Measurements from ENCODE around the gene SETD1A. TPM values are rescaled to one million over a fixed set of nuclear protein-coding genes. Genes with fewer than 3 reads are reported as not detected.
A peak's percentile ranks its signal among the peaks of the same experiment; 100 is the strongest.

SETD1A gene
- total and polyA plus RNA-seq, 9 of the 15 experiments (the other 6 are each of a cell fraction or from before 2014, with no cell fraction given), result 0.08 to 36.0 (median 4.2) TPM

DNA sequence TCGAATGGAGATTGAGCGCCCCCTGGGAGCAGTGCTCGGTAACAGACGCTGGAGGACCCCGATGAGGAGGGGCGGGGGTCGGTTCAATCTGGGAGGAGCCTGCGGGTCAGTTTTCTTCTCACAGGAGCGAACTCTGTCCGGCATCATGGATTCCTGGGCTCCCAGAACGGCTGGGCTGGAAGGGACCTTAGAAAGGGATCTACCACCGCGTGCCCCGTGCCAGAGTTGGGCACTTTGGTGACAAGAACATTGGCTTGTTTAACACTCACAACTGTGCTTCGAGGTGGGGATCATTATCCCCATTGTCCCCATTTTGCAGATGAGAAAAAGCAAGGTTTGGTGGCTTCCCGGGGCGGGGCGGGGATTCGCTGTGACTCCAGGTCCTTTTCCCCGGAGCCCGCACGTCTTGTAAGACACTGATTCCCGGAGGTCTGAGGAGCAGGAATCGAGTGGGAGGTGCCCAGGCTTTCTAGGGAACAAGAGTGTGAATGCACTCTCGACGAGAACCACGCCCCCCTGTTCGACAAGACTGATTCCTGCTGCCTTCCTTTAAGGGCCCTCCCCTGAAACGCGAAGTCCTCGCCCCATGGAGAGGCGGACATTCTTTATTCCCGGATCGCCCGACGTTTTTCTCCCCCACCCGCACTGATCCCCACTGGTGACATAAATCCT lies 35.7 kb upstream of the SETD1A start (continued):
- TF ChIP-seq MTF1 (CRISPR knock-in tag; IDR thresholded peaks at IDR 0.05; ENCODE audit: borderline replicate concordance), result no peak
- no peak for TF ChIP-seq MCM3 (IDR thresholded peaks at IDR 0.05)
- TF ChIP-seq SRF (CRISPR knock-in tag; IDR thresholded peaks at IDR 0.05), result peak in 1 of 2 experiments; percentile 28; a peak in 1 of 4 replicates
- TF ChIP-seq POLR2B (IDR thresholded peaks at IDR 0.05; ENCODE audit: low read depth, partially characterized antibody), result no peak
- TF ChIP-seq CREBBP (IDR thresholded peaks at IDR 0.05; ENCODE audit: low read depth, low read length), result no peak
- TF ChIP-seq ETV1 (tag; conservative IDR thresholded peaks at IDR 0.05; ENCODE audit: low read depth), result no peak
- peak; percentile 60 for TF ChIP-seq CHD1 (IDR thresholded peaks at IDR 0.05; ENCODE audit: low read length)
- TF ChIP-seq, protein P1, sequence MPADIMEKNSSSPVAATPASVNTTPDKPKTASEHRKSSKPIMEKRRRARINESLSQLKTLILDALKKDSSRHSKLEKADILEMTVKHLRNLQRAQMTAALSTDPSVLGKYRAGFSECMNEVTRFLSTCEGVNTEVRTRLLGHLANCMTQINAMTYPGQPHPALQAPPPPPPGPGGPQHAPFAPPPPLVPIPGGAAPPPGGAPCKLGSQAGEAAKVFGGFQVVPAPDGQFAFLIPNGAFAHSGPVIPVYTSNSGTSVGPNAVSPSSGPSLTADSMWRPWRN (IDR thresholded peaks at IDR 0.05; ENCODE audit: low read depth), result no peak
- TF ChIP-seq ZEB2 (IDR thresholded peaks at IDR 0.05), result no peak
- TF ChIP-seq LARP7 (IDR thresholded peaks at IDR 0.05), result no peak
- no peak; the same call in 1 of the 2 replicates for TF ChIP-seq POLR2A (conservative IDR thresholded peaks at IDR 0.05)
- peak; percentile 92 for TF ChIP-seq HDAC2 (IDR thresholded peaks at IDR 0.05)
- TF ChIP-seq, protein P2, sequence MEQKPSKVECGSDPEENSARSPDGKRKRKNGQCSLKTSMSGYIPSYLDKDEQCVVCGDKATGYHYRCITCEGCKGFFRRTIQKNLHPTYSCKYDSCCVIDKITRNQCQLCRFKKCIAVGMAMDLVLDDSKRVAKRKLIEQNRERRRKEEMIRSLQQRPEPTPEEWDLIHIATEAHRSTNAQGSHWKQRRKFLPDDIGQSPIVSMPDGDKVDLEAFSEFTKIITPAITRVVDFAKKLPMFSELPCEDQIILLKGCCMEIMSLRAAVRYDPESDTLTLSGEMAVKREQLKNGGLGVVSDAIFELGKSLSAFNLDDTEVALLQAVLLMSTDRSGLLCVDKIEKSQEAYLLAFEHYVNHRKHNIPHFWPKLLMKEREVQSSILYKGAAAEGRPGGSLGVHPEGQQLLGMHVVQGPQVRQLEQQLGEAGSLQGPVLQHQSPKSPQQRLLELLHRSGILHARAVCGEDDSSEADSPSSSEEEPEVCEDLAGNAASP (IDR thresholded peaks at IDR 0.05), result no peak
- TF ChIP-seq POLR2H (tag; IDR thresholded peaks at IDR 0.05; ENCODE audit: low read depth), result no peak
- no peak for TF ChIP-seq MTA1 (IDR thresholded peaks at IDR 0.05; ENCODE audit: borderline replicate concordance)
- TF ChIP-seq NRF1 (conservative IDR thresholded peaks at IDR 0.05 in 1 of 2, IDR thresholded peaks at IDR 0.05 in 1 of 2), result no peak
- peak; percentile 82 for TF ChIP-seq SAFB (IDR thresholded peaks at IDR 0.05; ENCODE audit: borderline replicate concordance, low read depth, low read length)
- TF ChIP-seq, protein P3, sequence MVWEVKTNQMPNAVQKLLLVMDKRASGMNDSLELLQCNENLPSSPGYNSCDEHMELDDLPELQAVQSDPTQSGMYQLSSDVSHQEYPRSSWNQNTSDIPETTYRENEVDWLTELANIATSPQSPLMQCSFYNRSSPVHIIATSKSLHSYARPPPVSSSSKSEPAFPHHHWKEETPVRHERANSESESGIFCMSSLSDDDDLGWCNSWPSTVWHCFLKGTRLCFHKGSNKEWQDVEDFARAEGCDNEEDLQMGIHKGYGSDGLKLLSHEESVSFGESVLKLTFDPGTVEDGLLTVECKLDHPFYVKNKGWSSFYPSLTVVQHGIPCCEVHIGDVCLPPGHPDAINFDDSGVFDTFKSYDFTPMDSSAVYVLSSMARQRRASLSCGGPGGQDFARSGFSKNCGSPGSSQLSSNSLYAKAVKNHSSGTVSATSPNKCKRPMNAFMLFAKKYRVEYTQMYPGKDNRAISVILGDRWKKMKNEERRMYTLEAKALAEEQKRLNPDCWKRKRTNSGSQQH (CRISPR knock-in tag; IDR thresholded peaks at IDR 0.05), result no peak
- 0 out of 2 replicates have a peak, but pooled peaks have one; percentile 63 for TF ChIP-seq KAT7 (CRISPR knock-in tag; IDR thresholded peaks at IDR 0.05; ENCODE audit: borderline replicate concordance)
- TF ChIP-seq, protein P4, sequence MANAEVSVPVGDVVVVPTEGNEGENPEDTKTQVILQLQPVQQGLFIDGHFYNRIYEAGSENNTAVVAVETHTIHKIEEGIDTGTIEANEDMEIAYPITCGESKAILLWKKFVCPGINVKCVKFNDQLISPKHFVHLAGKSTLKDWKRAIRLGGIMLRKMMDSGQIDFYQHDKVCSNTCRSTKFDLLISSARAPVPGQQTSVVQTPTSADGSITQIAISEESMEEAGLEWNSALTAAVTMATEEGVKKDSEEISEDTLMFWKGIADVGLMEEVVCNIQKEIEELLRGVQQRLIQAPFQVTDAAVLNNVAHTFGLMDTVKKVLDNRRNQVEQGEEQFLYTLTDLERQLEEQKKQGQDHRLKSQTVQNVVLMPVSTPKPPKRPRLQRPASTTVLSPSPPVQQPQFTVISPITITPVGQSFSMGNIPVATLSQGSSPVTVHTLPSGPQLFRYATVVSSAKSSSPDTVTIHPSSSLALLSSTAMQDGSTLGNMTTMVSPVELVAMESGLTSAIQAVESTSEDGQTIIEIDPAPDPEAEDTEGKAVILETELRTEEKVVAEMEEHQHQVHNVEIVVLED (CRISPR knock-in tag; IDR thresholded peaks at IDR 0.05), result 0 out of 2 replicates have a peak, but pooled peaks have one; percentile 5
- 0 out of 2 replicates have a peak, but pooled peaks have one; percentile 12 for TF ChIP-seq ZNF212 (CRISPR knock-in tag; IDR thresholded peaks at IDR 0.05)
- TF ChIP-seq TCF7 (IDR thresholded peaks at IDR 0.05; ENCODE audit: borderline replicate concordance), result no peak
- peak; percentile 88 for TF ChIP-seq SMC3 (conservative IDR thresholded peaks at IDR 0.05; ENCODE audit: insufficient read depth, low read depth, low read length)
- TF ChIP-seq, protein P5, sequence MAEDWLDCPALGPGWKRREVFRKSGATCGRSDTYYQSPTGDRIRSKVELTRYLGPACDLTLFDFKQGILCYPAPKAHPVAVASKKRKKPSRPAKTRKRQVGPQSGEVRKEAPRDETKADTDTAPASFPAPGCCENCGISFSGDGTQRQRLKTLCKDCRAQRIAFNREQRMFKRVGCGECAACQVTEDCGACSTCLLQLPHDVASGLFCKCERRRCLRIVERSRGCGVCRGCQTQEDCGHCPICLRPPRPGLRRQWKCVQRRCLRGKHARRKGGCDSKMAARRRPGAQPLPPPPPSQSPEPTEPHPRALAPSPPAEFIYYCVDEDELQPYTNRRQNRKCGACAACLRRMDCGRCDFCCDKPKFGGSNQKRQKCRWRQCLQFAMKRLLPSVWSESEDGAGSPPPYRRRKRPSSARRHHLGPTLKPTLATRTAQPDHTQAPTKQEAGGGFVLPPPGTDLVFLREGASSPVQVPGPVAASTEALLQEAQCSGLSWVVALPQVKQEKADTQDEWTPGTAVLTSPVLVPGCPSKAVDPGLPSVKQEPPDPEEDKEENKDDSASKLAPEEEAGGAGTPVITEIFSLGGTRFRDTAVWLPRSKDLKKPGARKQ (CRISPR knock-in tag; IDR thresholded peaks at IDR 0.05), result no peak
